K562 (cell line): ENCODE measurements around the gene CENPP. TPM values are rescaled to one million over a fixed set of nuclear protein-coding genes. Genes with fewer than 3 reads are reported as not detected.
A peak's percentile ranks its signal among the peaks of the same experiment; 100 is the strongest.

Experiments
- ATAC-seq: fragments of 200-7000 bp; cut with Tn5 transposase; 3 replicates; pipeline ENCODE4 v1.9.1; 2020; ENCODE audit warnings: moderate library complexity
- BruUV-seq: library from RNA; stranded (reverse); fragments of 400-500 nt; replicated peaks from 2 replicates; lab custom pipeline; 2021; lab: Mats Ljungman, UMichigan
- CTCF ChIA-PET: fragments of 300-600 bp; formaldehyde crosslinking; extraction: SDS; loops from one replicate; lab custom pipeline; 2021; ENCODE audit warnings: low intra/inter-chr PET ratio; lab: Yijun Ruan, JAX
- POLR2A ChIA-PET: fragments of 300-600, 350-650 bp; sonication (Branson Sonifier 250); formaldehyde crosslinking; extraction: SDS; loops from one replicate; lab custom pipeline; 2021; ENCODE audit warnings: antibody characterized with exemption, inconsistent platforms; lab: Yijun Ruan, JAX
- DNase-seq, 4 experiments: peaks; one replicate each; pipeline versions ENCODE4 v3.0.0 to v3.0.0-alpha.2; 2011 to 2018; ENCODE audit warnings: low spot score in 3 of 4, mixed read lengths in 3 of 4; ENCODE audit errors: extremely low read depth in 1 of 4
- FAIRE-seq: peaks from 2 replicates; lab custom pipeline; 2011; peaks lifted over from hg19 to GRCh38; lab: Jason Lieb, UNC
- H2AFZ ChIP-seq: 2 replicates; pipeline ENCODE4 v1.6.0; 2011; ENCODE audit warnings: low read depth, low read length, control low read depth, inconsistent platforms
- H3K27ac ChIP-seq: fragments of 200-600 bp; 3 replicates; pipeline ENCODE4 v1.8.0; 2011; ENCODE audit warnings: low read depth, mild to moderate bottlenecking, control low read depth, inconsistent platforms, low read length, moderate library complexity, mixed read lengths; ENCODE audit errors: extremely low read depth
- H3K27me3 ChIP-seq, 2 experiments: fragments of 300-600 bp in 1 of 2; 2 replicates in 1 of 2; 3 replicates in 1 of 2; pipeline versions ENCODE4 v1.6.0 to v1.8.0; 2011; ENCODE audit warnings: inconsistent platforms in 2 of 2, low read length in 2 of 2, mild to moderate bottlenecking in 1 of 2, mixed read lengths in 1 of 2, moderate library complexity in 1 of 2; ENCODE audit not compliant: control insufficient read depth in 2 of 2, insufficient read depth in 2 of 2
- H3K36me3 ChIP-seq: fragments of 300-600 bp; 3 replicates; pipeline ENCODE4 v1.8.0; 2011; ENCODE audit warnings: mild to moderate bottlenecking, low read length, inconsistent platforms; ENCODE audit not compliant: control insufficient read depth, insufficient read depth
- H3K4me1 ChIP-seq, 2 experiments: fragments of 200-600 bp in 1 of 2; replicated peaks in 1 of 2; 2 replicates in 1 of 2; 3 replicates in 1 of 2; pipeline versions ENCODE4 v1.5.1 to v1.8.0; 2011; ENCODE audit warnings: inconsistent platforms in 2 of 2, low read length in 2 of 2, mild to moderate bottlenecking in 1 of 2, mixed read lengths in 1 of 2, moderate library complexity in 1 of 2; ENCODE audit not compliant: control insufficient read depth in 2 of 2, insufficient read depth in 2 of 2
- H3K4me2 ChIP-seq: 2 replicates; pipeline ENCODE4 v1.6.1; 2011; ENCODE audit warnings: low read length, control low read depth, inconsistent platforms, mixed read lengths; ENCODE audit not compliant: insufficient read depth
- H3K4me3 ChIP-seq: fragments of 200-600 bp; sonication (generic), shearing (Covaris generic); 2 replicates; pipeline ENCODE4 v1.5.1; 2016; ENCODE audit warnings: control low read depth, inconsistent platforms
- H3K79me2 ChIP-seq: fragments of 200-600 bp; 3 replicates; pipeline ENCODE4 v1.8.0; 2011; ENCODE audit warnings: low read length, inconsistent platforms; ENCODE audit not compliant: control insufficient read depth, insufficient read depth
- H3K9ac ChIP-seq, 2 experiments: 2 replicates each; pipeline versions ENCODE4 v1.6.0 to v1.6.1; 2011; ENCODE audit warnings: low read depth in 2 of 2, low read length in 2 of 2, control low read depth in 1 of 2, inconsistent platforms in 1 of 2, mild to moderate bottlenecking in 1 of 2, mixed read lengths in 1 of 2; ENCODE audit not compliant: insufficient read depth in 1 of 2
- H3K9me1 ChIP-seq: one replicate; pipeline ENCODE4 v1.6.0; 2011; ENCODE audit warnings: inconsistent platforms, mild to moderate bottlenecking, low read length, moderate library complexity; ENCODE audit not compliant: control insufficient read depth, insufficient read depth
- H3K9me3 ChIP-seq: replicated peaks from 2 replicates; pipeline ENCODE4 v1.5.1; 2011; ENCODE audit warnings: low read depth, low read length, inconsistent platforms; ENCODE audit not compliant: control insufficient read depth, insufficient read depth
- H4K20me1 ChIP-seq: replicated peaks from 2 replicates; pipeline ENCODE4 v1.6.1; 2011; ENCODE audit warnings: low read length, inconsistent platforms, mixed read lengths; ENCODE audit not compliant: control insufficient read depth, insufficient read depth
- BHLHE40 ChIP-seq: IDR thresholded peaks from 2 replicates; pipeline ENCODE4 v1.6.1; 2011; ENCODE audit warnings: low read length, improper control_type of control experiment
- C11orf30 ChIP-seq: fragments of 450-650 bp; IDR thresholded peaks from 2 replicates; pipeline ENCODE4 v1.6.1; 2016; ENCODE audit warnings: low read depth, mild to moderate bottlenecking
- IFI16 ChIP-seq: fragments of 250-450 bp; sonication (Bioruptor Pico); IDR thresholded peaks from 2 replicates; pipeline ENCODE4 v2.1.2; 2022; ENCODE audit warnings: mild to moderate bottlenecking, inconsistent platforms
- PCBP2 ChIP-seq: fragments of 200-400 bp; formaldehyde crosslinking; IDR thresholded peaks from 2 replicates; pipeline ENCODE4 v1.6.1; 2018; ENCODE audit warnings: low read length, low read depth, mild to moderate bottlenecking, moderate library complexity; ENCODE audit not compliant: poor library complexity, severe bottlenecking
- SMAD3 ChIP-seq: fragments of 450-650 bp; formaldehyde crosslinking; conservative IDR thresholded peaks from 2 replicates; pipeline ENCODE4 v1.4.0; 2020; ENCODE audit warnings: mild to moderate bottlenecking
- SMARCA5 ChIP-seq: fragments of 450-650 bp; IDR thresholded peaks from 2 replicates; pipeline ENCODE4 v1.6.1; 2016
- ZNF318 ChIP-seq, 2 experiments: fragments of 450-650 bp; IDR thresholded peaks; 2 replicates each; pipeline ENCODE4 v1.6.1; 2016; ENCODE audit warnings: mild to moderate bottlenecking in 2 of 2, borderline replicate concordance in 1 of 2, low read depth in 1 of 2, moderate library complexity in 1 of 2
- ZNF347 ChIP-seq: fragments of 450-650 bp; formaldehyde crosslinking; IDR thresholded peaks from 2 replicates; pipeline ENCODE4 v1.4.0; 2020; ENCODE audit warnings: low read depth, mild to moderate bottlenecking, moderate library complexity
- ZNF695 ChIP-seq: fragments of 450-650 bp; formaldehyde crosslinking; IDR thresholded peaks from 2 replicates; pipeline ENCODE4 v1.4.0; 2020; ENCODE audit warnings: mild to moderate bottlenecking, moderate library complexity
- WGBS: fragments of 100-300 bp; shearing (Covaris generic); methylation state at CpG from one replicate; pipeline ENCODE4 v1.1.6; 2016; ENCODE audit warnings: low coverage, mixed read lengths; ENCODE audit not compliant: insufficient coverage; ENCODE audit errors: missing lambda C conversion rate; 5-methylcytosine and 5-hydroxymethylcytosine counted together
- in situ Hi-C: fragments of 300-500 bp; cut with MboI; formaldehyde crosslinking; loops from 4 replicates; pipeline ENCODE4 v1.15.0; 2018; ENCODE audit warnings: inconsistent platforms, mixed read lengths
- intact Hi-C: fragments of 100-400 bp; cut with micrococcal nuclease; formaldehyde crosslinking; loops from 2 replicates; pipeline ENCODE4 v1.14.2; 2022
- polyA plus RNA-seq, 8 experiments: library from polyadenylated mRNA; depleted of rRNA in 4 of 8; stranded (reverse) in 5 of 8; unstranded in 3 of 8; fragments of >200 nt; fragmentation: Nextera tagmentation in 2 of 8; fragmentation: Illumina TruSeq in 1 of 8; extraction: Ambion mirVana in 2 of 8; extraction: Trizol in 1 of 8; gene quantifications; 2 replicates each; pipeline versions ENCODE4 v1.2.1 to v1.2.3, GENCODE V29; 2011 to 2014; ENCODE audit warnings: inconsistent platforms in 1 of 8, missing spikeins in 1 of 8
- total RNA-seq, 7 experiments: library from RNA; depleted of rRNA in 6 of 7; stranded (reverse); fragments of >200 nt in 6 of 7; fragmentation: Illumina TruSeq in 2 of 7; extraction: Trizol in 2 of 7; gene quantifications; 2 replicates each; pipeline versions ENCODE4 v1.2.1 to v1.2.3, GENCODE V29; 2011 to 2021; ENCODE audit warnings: low replicate concordance in 1 of 7
- TF ChIP-seq, protein P1 (sequence below): fragments of 250-450 bp; sonication (Bioruptor Pico); IDR thresholded peaks from 2 replicates; pipeline ENCODE4 v1.5.0; 2021

The CENPP gene
- total and polyA plus RNA-seq, 9 of the 15 experiments (the other 6 are each of a cell fraction or from before 2014, with no cell fraction given), result 8.0 to 28.5 (median 17.9) TPM

DNA sequence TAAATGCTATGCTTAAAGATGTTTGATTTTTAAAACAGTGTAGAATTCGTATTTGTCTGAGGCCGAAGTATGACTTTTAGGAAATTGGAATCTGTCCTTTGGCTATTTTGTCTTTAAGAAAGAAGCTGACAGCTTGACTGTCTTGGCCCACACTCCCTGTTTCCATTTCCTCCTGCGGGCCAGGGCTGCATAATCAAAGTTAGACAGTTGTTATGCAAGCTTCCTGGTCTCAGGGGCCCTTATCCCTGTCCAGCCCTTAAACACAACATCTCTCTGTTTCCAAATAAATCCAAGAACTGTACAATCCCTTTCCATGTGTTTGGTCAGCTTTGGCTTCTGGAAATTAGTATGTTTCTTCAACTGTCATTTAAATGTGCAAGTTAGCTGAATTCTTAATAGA is 264.6 kb downstream of the CENPP start:
- POLR2A ChIA-PET, result interaction anchor here (0.6 to 1.7 kb wide), 2 partner anchors 19 to 148 kb away, joined by 3 to 5 read pairs; no protein-coding TSS in a partner anchor
- H3K27ac ChIP-seq, result no peak overlapping the region

GRCh38 chr9:92592537-92592936 is 266.8 kb downstream of the CENPP start:
- ATAC-seq (no peak), FAIRE-seq (no peak), DNase-seq (no peak)
- Histone ChIP-seq H3K9me1 (no peaks in the 10 kb centered on the region), H3K27ac (no peak overlapping the region), H3K27me3 (no peaks in the 10 kb centered on the region), H3K9ac (no peak overlapping the region), H3K4me1 (no peaks in the 10 kb centered on the region; a peak in 1 of 5 replicates), H2AFZ (no peak overlapping the region), H3K4me3 (no peak overlapping the region), H3K79me2 (no peaks in the 10 kb centered on the region), H4K20me1 (no peaks in the 10 kb centered on the region), H3K4me2 (no peak overlapping the region), H3K36me3 (no peaks in the 10 kb centered on the region), H3K9me3 (no peaks in the 10 kb centered on the region)
- CTCF ChIA-PET, result no interaction called here
- POLR2A ChIA-PET, result interaction anchor here (0.6 kb wide), 1 partner anchor 79 kb away, joined by 3 read pairs; no protein-coding TSS in a partner anchor
- in situ Hi-C loops, result no loop called here
- BruUV-seq, result no TSS peak
- intact Hi-C loops, result no loop called here
- WGBS, result 13% methylated on average over 1 of the region's 1 CpG
- no peak for TF ChIP-seq ZNF695 (CRISPR knock-in tag)
- peak; percentile 60 for TF ChIP-seq C11orf30
- TF ChIP-seq ZNF318 (IDR thresholded peaks at IDR 0.05; ENCODE audit: borderline replicate concordance in 1 of 2, low read depth in 1 of 2), result no peak

More for the DNA sequence above, 264.6 kb downstream of the CENPP start:
- CTCF ChIA-PET, result no interaction called here
- Histone ChIP-seq H3K9ac (no peak overlapping the region), H4K20me1 (no peaks in the 10 kb centered on the region), H3K4me2 (no peak overlapping the region), H3K4me3 (no peak overlapping the region), H3K4me1 (no peaks in the 10 kb centered on the region; a peak in 1 of 5 replicates), H2AFZ (no peak overlapping the region), H3K9me3 (no peaks in the 10 kb centered on the region), H3K79me2 (no peaks in the 10 kb centered on the region), H3K27me3 (no peaks in the 10 kb centered on the region), H3K9me1 (no peaks in the 10 kb centered on the region), H3K36me3 (no peaks in the 10 kb centered on the region)
- in situ Hi-C loops (no loop called here), intact Hi-C loops (no loop called here)
- WGBS, result 38% methylated on average over 3 of the region's 3 CpGs
- FAIRE-seq, result no peak
- TF ChIP-seq IFI16 (CRISPR knock-in tag) (no peak), SMAD3 (CRISPR knock-in tag) (no peak), PCBP2 (no peak), BHLHE40 (no peak), ZNF347 (no peak), SMARCA5 (no peak)
- TF ChIP-seq, protein P1, sequence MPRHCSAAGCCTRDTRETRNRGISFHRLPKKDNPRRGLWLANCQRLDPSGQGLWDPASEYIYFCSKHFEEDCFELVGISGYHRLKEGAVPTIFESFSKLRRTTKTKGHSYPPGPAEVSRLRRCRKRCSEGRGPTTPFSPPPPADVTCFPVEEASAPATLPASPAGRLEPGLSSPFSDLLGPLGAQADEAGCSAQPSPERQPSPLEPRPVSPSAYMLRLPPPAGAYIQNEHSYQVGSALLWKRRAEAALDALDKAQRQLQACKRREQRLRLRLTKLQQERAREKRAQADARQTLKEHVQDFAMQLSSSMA (CRISPR knock-in tag), result no peak
- DNase-seq, result no peak
- no TSS peak for BruUV-seq
- no peak for ATAC-seq
